ENCODE results near the gene INTS1.

DNA sequence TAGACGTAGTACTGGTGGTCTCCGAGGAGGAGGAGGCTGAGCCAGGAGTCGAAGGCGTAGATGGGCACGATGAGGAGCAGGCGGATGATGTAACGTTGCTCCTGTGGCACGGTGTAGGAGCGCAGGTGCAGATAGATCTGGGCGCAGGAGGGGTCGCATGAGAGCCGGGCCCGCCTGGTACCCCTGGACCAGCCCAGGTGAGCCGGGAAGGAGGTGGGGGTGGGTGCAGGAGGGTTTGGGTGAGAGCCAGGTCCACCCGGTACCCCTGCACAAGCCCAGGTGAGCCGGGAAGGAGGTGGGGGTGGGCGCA lies 46.6 kb upstream of the INTS1 start:
- TF ChIP-seq, protein P1, sequence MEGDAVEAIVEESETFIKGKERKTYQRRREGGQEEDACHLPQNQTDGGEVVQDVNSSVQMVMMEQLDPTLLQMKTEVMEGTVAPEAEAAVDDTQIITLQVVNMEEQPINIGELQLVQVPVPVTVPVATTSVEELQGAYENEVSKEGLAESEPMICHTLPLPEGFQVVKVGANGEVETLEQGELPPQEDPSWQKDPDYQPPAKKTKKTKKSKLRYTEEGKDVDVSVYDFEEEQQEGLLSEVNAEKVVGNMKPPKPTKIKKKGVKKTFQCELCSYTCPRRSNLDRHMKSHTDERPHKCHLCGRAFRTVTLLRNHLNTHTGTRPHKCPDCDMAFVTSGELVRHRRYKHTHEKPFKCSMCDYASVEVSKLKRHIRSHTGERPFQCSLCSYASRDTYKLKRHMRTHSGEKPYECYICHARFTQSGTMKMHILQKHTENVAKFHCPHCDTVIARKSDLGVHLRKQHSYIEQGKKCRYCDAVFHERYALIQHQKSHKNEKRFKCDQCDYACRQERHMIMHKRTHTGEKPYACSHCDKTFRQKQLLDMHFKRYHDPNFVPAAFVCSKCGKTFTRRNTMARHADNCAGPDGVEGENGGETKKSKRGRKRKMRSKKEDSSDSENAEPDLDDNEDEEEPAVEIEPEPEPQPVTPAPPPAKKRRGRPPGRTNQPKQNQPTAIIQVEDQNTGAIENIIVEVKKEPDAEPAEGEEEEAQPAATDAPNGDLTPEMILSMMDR (conservative IDR thresholded peaks at IDR 0.05), result no peak
- no peak for TF ChIP-seq ZFX (IDR thresholded peaks at IDR 0.05)

Data from C4-2B (cell line).